Thymus (tissue), 11 donors: ENCODE results near the gene MAP1A. TPM values are rescaled to one million over a fixed set of nuclear protein-coding genes. Genes with fewer than 3 reads are reported as not detected.

Experiments
- DNase-seq, 9 donors: peaks; one replicate each; pipeline ENCODE4 v3.0.0-alpha.2; 2013; ENCODE audit warnings: low spot score in 9 of 9, low read depth in 6 of 9, missing footprints in 1 of 9
- H3K27ac ChIP-seq, 2 donors: one replicate each; pipeline ENCODE4 v1.5.1; 2013; ENCODE audit warnings: control low read depth in 1 of 2, low read depth in 1 of 2, low read length in 1 of 2, mild to moderate bottlenecking in 1 of 2, moderate library complexity in 1 of 2
- H3K27me3 ChIP-seq, 2 donors: one replicate each; pipeline ENCODE4 v1.5.1; 2013; ENCODE audit warnings: low read length in 1 of 2; ENCODE audit not compliant: control insufficient read depth in 2 of 2, insufficient read depth in 1 of 2
- H3K36me3 ChIP-seq, 2 donors: one replicate each; pipeline ENCODE4 v1.5.1; 2013; ENCODE audit warnings: low read length in 1 of 2, mild to moderate bottlenecking in 1 of 2, moderate library complexity in 1 of 2; ENCODE audit not compliant: control insufficient read depth in 2 of 2, insufficient read depth in 2 of 2
- H3K4me1 ChIP-seq, 2 donors: one replicate each; pipeline ENCODE4 v1.5.1; 2013; ENCODE audit warnings: low read length in 2 of 2; ENCODE audit not compliant: control insufficient read depth in 2 of 2, insufficient read depth in 2 of 2
- H3K4me3 ChIP-seq, 2 donors: one replicate each; pipeline ENCODE4 v1.5.1; 2013; ENCODE audit warnings: low read length in 2 of 2, control low read depth in 1 of 2, mild to moderate bottlenecking in 1 of 2
- H3K9me3 ChIP-seq, 2 donors: one replicate each; pipeline ENCODE4 v1.5.1; 2013; ENCODE audit warnings: low read length in 1 of 2, mild to moderate bottlenecking in 1 of 2; ENCODE audit not compliant: control insufficient read depth in 2 of 2, insufficient read depth in 1 of 2
- WGBS: extraction: QIAGEN DNeasy Blood & Tissue Kit; methylation state at CpG from one replicate; pipeline ENCODE4 v1.1.7; 2013; 5-methylcytosine and 5-hydroxymethylcytosine counted together
- polyA plus RNA-seq: library from polyadenylated mRNA; stranded (reverse); fragments of 200-250 nt; gene quantifications from one replicate; pipeline ENCODE4 v1.2.3, GENCODE V29; 2013
- total RNA-seq: library from RNA; stranded (reverse); fragments of 120-200 nt; gene quantifications from one replicate; pipeline ENCODE4 v1.2.4, GENCODE V29; 2013
- donor health status: healthy.

MAP1A gene
- total and polyA plus RNA-seq, 2 donors: 3.6 to 12.7 TPM

DNA sequence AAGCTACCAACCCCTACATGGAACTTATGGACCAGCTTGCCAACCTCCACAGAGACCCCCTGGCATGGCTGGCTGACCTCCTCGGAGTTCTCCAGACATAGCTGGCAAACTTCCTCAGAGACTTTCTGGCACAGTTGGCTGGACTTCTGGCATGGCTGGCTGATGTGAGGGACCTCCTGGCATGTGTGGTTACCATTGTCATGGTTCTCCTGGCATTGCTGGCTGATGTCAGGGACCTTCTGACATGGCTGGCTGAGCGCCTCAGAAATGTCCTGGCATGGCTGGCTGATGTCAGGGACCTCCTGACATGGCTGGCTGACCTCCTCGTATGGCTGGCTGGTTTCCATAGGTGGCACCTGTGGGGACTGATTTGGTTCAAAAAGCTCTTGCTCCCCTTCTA is 17.5 kb downstream of the MAP1A start:
- DNase-seq: no peak
- Histone ChIP-seq H3K27ac (no peak overlapping the region), H3K4me1 (peaks cover 0 to 2% of the 10 kb centered on the region in 2 donors), H3K4me3 (no peak overlapping the region), H3K27me3 (no peaks in the 10 kb centered on the region), H3K9me3 (no peaks in the 10 kb centered on the region), H3K36me3 (peaks cover 15 to 27% of the 10 kb centered on the region in 2 donors)
- WGBS: 97% methylated on average over 3 of the region's 3 CpGs

DNA sequence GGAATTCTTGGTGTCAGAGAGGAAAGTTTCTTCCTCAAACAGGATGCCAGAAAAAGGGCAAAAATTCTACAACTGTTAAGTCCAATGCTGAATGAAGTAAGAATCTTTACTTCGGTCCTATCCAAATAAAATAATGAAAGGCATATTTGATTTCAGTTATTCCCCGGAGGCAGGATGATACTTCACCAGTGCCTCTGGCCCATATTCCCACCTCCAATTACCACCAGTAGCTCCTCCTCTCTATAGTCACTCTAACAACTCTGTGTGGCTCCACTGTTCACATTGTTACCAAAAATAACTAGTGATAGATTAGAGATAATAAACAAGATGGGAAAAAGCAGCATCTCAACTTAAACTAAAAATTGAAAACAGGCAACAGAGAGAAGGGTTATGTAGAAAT is 20.7 kb downstream of the MAP1A start:
- H3K27ac ChIP-seq: no peak overlapping the region
- H3K4me1 ChIP-seq: no peaks in the 10 kb centered on the region
- no peaks in the 10 kb centered on the region for H3K27me3 ChIP-seq
- DNase-seq: no peak
- peaks cover 3 to 11% of the 10 kb centered on the region in 2 donors for H3K36me3 ChIP-seq
- no peaks in the 10 kb centered on the region for H3K9me3 ChIP-seq
- WGBS: 96% methylated on average over 2 of the region's 2 CpGs
- no peak overlapping the region for H3K4me3 ChIP-seq

DNA sequence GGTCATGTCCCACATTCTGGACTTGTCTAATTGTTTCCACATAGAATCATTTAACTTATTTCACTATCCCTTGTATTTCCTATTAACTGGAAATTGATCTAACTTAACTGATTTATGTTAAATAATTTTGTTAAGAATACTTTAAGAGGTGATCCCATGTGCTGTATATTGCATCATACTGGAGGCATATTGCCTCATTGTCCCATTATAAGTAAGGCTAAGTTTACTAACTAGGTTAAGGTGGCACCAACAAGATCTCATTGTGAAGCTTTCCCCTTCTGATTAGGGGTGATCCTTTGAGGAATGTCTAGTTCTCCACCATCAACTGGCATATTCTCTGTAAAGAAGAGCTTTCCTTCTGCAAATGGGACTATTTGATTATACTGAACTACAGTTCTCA is 24.4 kb downstream of the MAP1A start:
- DNase-seq: no peak
- Histone ChIP-seq H3K36me3 (no peaks in the 10 kb centered on the region), H3K27ac (no peak overlapping the region), H3K4me1 (no peaks in the 10 kb centered on the region), H3K9me3 (no peaks in the 10 kb centered on the region), H3K4me3 (no peak overlapping the region), H3K27me3 (no peaks in the 10 kb centered on the region)

DNA sequence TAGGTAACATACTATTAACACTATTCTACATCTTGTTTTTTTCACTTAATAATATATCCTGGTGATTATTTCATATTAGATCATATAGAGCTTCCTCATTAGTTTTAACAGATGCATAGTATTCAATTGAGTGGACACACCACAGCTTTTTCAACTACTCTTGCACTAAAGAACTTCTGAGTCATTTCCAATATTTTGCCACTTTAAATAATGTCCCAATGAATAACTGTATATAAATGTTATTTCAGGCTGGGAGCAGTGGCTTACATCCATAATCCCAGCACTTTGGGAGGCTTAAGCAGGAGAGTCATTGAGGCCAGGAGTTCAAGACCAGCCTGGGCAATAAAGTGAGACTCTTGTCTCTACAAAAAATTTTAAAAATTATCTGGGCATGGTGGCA is 26.9 kb downstream of the MAP1A start:
- H3K9me3 ChIP-seq: no peaks in the 10 kb centered on the region
- no peak overlapping the region for H3K4me3 ChIP-seq
- no peaks in the 10 kb centered on the region for H3K36me3 ChIP-seq
- no peaks in the 10 kb centered on the region for H3K27me3 ChIP-seq
- H3K27ac ChIP-seq: no peak overlapping the region
- no peak for DNase-seq
- H3K4me1 ChIP-seq: no peaks in the 10 kb centered on the region

DNA sequence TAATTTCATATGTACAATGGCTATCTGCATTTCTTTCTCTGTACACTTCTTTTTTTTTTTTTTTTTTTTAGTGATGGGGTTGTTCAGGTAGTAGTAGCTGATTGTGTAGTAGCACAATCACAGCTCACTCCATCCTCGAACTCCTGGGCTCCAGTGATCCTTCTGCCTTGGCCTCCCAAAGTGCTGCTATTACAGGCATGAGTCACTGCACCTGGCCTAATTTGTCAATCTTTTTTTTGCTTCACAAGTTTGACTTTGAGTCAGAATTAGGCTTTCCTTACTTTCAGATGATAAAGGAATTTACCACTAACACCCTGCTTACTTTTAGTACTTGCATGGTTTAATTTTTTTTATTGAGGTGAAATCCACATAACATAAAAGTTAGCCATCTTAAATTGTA is 28.0 kb downstream of the MAP1A start:
- Histone ChIP-seq H3K27ac (no peak overlapping the region), H3K9me3 (no peaks in the 10 kb centered on the region), H3K4me1 (no peaks in the 10 kb centered on the region), H3K27me3 (no peaks in the 10 kb centered on the region), H3K36me3 (no peaks in the 10 kb centered on the region), H3K4me3 (no peak overlapping the region)
- WGBS: 100% methylated on average over 1 of the region's 1 CpG
- DNase-seq: no peak

DNA sequence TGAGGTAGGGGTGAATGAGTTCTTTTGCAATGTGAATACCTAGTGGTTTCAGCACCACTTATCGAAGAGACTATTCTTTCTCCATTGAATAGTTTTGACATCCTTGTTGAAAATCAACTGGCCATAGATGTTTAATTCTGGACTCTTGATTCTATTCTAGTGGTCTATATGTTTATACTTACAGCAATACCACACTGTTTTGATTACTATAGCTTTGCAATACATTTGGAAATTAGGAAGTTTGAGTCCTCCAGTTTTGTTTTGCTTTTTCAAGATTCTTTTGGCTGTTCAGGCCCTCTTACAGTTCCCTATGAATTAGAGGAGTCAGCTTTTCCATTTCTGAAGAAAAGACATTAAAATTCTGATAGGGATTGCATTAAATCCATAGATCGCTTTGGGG is 30.1 kb downstream of the MAP1A start:
- Histone ChIP-seq H3K4me3 (no peak overlapping the region), H3K4me1 (no peaks in the 10 kb centered on the region), H3K36me3 (no peaks in the 10 kb centered on the region), H3K27ac (no peak overlapping the region), H3K9me3 (no peaks in the 10 kb centered on the region), H3K27me3 (no peaks in the 10 kb centered on the region)
- no peak for DNase-seq
- WGBS: 97% methylated on average over 2 of the region's 2 CpGs

DNA sequence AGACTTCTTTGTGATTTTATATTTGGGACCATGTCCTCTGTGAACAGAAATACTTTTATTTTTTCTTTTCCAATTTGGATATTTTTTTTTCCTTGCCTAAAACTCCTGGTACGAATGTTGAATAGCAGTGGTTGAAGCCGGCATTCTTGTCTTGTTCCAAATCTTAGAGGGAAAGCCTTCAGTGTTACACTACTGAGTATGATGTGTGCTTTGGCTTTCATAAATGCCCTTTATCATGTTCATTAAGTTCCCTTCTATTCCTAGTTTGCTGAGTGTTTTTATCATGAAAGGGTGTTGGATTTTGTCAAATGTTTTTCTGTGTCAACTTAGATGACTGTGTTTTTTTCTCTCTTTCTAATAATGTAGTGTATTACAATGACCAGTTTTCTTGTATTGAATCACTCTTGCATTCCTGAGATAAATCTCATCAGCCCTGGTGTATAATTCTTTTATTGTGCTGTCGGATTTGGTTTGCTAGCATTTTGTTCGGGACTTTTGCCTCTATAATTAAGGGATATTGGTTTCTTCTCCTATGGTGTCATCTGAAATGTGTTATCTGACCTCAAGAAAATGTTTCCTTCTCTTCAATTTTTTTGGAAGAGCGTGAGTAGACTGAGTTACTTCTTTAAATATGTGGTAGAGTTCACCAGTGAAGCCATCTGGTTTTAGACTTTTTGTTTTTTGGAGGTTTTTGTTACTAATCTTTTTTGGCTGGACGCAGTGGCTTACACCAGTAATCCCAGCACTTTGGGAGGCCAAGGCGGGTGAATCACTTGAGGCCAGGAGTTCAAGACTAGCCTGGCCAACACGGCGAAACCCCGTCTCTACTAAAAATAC is 33.3 kb downstream of the MAP1A start:
- Histone ChIP-seq H3K4me1 (no peaks in the 10 kb centered on the region), H3K4me3 (no peak overlapping the region), H3K9me3 (no peaks in the 10 kb centered on the region), H3K27ac (no peak overlapping the region), H3K27me3 (no peaks in the 10 kb centered on the region), H3K36me3 (no peaks in the 10 kb centered on the region)
- no peak for DNase-seq
- WGBS: 87% methylated on average over 10 of the region's 10 CpGs

DNA sequence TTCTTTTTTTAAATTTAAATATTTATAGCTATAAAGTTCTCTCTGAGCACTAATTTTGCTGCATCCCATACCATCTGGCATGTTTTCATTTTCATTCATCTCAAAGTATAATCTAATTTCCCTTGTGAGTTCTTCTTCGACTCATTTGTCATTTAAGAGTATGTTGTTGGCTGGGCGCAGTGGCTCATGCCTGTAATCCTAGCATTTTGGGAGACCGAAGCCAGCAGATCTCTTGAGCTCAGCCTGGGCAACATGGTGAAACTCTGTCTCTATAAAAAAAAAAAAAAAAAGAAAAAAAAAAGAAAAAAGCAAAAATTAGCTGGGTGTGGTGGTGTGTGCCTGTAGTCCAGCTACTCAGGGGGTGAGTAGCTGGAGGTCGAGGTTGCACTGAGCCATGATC is 34.8 kb downstream of the MAP1A start:
- Histone ChIP-seq H3K4me1 (no peaks in the 10 kb centered on the region), H3K36me3 (no peaks in the 10 kb centered on the region), H3K27ac (no peak overlapping the region), H3K9me3 (no peaks in the 10 kb centered on the region), H3K27me3 (no peaks in the 10 kb centered on the region), H3K4me3 (no peak overlapping the region)
- 96% methylated on average over 4 of the region's 4 CpGs for WGBS
- DNase-seq: no peak

DNA sequence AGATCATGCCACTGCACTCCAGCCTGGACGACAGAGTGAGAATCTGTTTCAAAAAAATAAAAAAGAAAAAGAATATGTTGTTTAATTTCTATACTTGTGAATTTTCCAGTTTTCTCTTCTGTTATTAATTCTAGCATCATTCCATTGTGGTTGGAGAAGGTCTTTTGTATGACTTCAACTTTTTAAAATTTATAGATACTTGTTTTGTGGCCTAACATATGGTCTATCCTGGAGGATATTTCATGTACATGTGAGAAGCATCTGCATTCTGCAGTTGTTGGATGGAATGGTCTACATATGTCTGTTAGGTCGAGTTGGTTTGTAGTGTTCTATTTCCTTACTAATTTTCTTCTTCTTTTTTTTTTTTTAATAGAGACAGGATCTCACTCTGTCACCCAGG is 35.6 kb downstream of the MAP1A start:
- Histone ChIP-seq H3K9me3 (no peaks in the 10 kb centered on the region), H3K27me3 (no peaks in the 10 kb centered on the region), H3K4me3 (no peak overlapping the region), H3K27ac (no peak overlapping the region), H3K4me1 (no peaks in the 10 kb centered on the region), H3K36me3 (no peaks in the 10 kb centered on the region)
- DNase-seq: no peak
- WGBS: 95% methylated on average over 2 of the region's 2 CpGs
